GM18502 (cell line): Measurements from ENCODE around the gene CLASP2.
"Not testable (repeated sequence)": the region's sequence is repeated elsewhere in the genome, so short reads cannot be mapped to it uniquely, and the experiment has no call there.

Source experiments
- ATAC-seq: cut with Tn5 transposase; IDR thresholded peaks from one replicate; pipeline ENCODE4 v1.9.1; 2021; ENCODE audit warnings: mild to moderate bottlenecking; ENCODE audit not compliant: unreplicated experiment, poor library complexity

The CLASP2 gene

GRCh38 chr3:33717866-33718594 is at the start of gene CLASP2:
Gene CLASP2 (minus strand): TSS chr3:33718254. CDS start chr3:33718002, 252 bp downstream.
- peak; percentile 95 for ATAC-seq

- no peak for ATAC-seq
Measured at GRCh38 chr3:33758864-33759263, 40.8 kb upstream of the CLASP2 start.

DNA sequence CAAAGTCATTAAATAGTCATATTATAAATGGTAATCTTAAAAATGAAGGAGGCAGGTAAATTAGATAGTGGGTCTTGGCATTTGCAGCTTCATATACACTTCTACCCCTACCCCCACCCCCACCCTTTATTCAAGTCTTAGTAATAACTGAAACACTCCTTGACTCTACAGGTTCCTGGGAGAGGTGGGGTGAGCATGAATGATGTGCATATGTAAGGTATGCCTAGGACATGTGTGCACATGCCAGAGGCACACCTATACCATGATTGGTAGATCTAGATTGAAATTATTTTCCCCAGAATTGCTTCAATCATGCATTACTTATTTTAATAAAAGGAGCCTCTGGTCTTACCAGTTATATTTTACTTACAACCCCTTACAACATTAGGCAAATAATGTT is 40.2 kb upstream of the CLASP2 start:
- no peak for ATAC-seq

DNA sequence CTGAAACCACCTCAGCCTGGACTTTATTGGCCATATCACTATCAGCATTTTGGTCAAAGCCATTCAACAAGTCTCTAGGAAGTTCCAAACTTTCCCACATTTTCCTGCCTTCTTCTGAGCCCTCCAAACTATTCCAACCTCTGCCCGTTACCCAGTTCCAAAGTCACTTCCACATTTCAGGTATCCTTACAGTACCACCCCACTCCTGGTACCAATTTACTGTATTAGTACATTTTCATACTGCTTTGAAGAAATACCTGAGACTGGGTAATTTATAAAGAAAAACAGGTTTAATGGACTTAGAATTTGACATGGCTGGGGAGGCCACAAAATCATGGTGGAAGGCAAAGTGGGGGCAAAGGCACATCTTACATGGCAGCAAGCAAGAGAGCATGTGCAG is 36.3 kb upstream of the CLASP2 start:
- not testable (repeated sequence) for ATAC-seq

DNA sequence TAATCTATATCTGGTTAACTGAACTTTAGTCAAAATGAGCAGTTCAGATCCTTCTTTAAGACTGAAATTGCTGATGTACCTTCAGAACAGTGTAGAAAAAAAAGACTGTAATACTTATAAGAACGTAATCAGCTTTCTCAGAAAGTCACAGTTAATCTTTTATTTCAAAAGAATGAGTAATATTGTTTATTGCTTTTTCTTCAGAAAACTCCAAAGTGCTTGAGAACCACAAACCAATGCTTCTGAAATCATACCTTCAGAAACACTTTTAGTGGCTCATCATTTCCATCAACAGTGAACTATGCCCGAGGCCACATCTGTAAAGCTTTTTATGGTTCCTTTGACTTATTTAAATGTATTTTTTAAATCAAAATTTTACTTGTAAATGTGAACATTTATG is 33.3 kb upstream of the CLASP2 start:
- no peak for ATAC-seq

DNA sequence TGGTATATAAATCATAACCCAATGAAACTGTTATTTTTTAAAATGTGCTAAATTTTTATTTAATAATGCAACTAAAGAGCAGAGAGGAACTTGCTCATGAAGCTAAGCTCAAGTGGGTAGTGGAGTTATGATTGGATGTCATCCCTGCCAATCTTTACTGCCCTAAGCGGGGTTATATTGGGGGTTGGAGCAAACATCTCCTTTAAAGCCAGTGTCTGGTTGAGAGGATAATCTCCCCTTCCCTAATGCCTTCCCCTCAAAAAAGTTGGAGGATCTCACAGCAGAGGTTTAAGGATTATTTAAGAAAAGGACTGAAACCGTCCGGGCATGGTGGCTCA is 32.1 kb upstream of the CLASP2 start:
- no peak for ATAC-seq

DNA sequence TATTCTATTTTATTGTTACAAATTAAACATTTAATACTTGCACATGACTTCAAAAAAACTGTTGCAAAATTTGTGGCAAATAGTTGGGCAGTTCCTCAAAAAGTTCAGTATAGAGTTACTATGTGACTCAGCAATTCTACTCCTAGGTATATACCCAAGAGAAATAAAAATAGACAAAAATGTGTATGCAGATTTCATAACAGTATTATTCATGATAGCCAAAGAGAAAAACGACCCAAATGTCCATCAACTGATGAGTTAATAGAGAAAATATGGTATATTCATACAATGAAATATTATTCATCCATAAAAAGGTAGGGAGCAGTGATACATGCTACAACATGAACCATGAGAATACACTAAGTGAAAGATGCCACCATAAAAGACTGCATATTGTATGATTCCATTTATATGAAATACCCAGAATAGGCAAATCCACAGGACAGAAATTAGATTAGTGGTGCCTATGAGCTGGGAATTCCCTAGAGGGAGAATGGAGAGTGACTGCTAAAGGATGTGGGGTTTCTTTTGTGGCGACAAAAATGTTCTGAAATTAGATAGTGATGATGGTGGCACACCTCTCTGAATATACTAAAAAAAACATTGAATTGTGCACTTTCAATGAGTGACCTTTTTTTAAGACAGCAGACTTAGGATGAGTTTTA is 31.6 kb upstream of the CLASP2 start:
- no peak for ATAC-seq

- peak; percentile 67 for ATAC-seq
Measured at GRCh38 chr3:33746416-33747116, 28.5 kb upstream of the CLASP2 start.

GRCh38 chr3:33737146-33737545 is 19.1 kb upstream of the CLASP2 start:
- ATAC-seq, result no peak

GRCh38 chr3:33732394-33732793 is 14.3 kb upstream of the CLASP2 start:
- ATAC-seq, result no peak

DNA sequence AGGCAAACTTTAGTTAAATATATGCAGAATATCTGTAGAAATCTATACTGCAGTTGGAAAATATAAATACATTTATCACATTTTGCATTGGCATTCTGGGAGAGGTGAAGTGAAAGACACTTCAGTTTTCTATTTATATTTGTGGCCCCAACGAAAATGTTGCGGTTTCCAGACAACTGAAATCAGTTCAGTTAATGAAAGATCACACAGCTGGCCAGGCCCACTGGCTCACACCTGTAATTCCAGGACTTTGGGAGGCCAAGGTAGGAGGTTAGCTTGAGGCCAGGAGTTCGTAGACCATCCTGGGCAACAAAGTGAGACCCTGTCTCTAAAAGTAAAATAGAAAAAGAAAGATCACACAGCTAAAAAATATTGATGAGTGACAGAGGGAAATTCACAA is 11.9 kb upstream of the CLASP2 start:
- peak; percentile 58 for ATAC-seq

DNA sequence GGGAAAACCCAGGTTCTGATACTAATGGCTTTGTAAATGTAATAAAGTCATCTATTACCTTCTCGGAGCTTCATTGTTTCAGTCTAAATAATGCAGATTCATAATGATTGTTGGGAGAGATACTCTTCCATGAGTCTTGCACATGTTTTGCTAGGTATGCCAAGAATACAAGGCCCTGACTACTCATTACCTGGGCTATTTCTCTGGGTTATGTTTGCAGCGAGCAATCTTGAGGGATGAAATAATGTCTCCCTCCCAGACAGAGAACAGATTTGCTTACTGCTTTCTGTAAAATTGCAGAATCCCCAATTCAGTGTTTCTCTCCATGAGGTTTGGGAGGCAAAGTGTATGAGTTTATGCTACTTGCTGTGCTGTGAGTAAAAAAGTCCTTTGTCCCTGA is 6.2 kb upstream of the CLASP2 start:
- no peak for ATAC-seq

DNA sequence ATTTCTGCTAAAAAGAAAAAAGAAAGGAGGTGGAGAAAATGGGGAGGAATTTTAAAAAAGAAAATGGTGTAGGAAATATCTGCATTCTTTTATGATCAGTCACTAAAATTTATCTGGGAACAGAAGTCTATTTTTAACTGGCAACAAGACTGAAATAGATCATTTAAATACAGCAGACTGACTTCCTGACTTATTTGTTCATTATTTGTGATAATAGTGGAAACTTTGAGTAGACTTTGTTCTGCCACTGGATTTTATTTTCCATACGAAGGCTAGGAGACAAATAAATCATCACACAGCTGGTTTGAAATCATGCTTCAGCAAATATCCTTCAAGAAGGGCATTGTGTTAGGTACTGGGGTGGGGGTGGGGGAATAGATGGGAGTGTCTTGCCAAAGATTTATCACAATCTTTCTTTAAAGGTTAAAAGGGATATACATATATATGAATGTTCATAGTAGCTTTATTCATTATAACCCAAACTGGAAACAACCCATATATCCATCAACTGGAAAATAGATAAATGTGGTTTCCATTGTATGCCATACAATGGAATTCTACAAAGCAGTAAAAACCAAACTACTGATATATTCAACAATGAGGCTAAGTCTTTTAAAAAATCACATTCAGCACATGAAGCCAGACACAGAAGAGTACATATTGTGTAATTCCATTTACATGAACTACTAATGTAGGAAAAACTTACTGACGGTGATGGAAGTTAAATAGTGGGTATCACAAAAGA is 4.7 kb upstream of the CLASP2 start:
- no peak for ATAC-seq

DNA sequence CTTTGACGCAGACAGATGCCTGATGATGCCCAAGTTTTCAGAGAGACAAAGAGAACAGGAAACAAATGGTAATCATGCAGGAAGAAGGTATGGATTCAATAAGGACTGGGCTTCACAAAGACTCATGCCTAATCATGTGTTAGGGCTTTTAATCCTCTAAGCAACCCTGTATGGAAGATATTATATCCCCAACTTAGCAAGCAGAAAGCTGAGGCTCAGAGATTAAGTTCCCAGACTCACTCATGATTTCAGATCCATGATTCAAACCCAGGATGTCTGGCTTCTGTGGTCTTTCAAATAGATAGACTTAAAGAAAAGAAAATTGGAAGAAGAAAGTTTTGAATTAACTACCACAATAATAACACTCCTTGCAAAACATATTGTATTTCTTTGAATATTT is 4.1 kb upstream of the CLASP2 start:
- no peak for ATAC-seq

DNA sequence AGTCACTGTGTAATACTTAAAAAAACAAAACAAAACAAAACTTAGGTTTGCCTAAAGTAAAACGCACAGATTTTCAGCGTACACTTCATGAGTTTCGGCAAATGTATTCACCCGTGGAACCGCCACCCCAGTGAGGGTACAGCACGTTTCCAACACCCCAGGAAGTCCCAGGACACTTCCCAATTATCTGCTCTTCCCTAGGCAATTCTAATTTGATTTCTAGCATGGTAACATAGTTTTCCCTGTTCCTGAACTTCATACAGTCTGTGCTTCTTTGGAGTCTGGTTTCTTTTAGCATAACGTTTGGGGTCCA is 497 bp upstream of the CLASP2 start:
- peak; percentile 5 for ATAC-seq

DNA sequence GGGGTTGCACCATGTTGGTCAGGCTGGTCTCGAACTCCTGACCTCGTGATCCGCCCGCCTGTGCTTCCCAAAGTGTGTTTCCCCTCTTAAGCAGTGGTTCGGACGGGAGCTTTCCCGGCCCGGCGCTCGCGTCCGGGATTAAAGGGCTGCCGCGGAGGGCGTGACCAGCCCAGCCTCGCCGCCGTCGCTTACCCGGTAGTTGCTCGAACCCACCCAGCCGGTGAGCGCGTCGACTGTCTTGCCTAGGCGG is 513 bp downstream of the CLASP2 start:
- peak; percentile 63 for ATAC-seq

DNA sequence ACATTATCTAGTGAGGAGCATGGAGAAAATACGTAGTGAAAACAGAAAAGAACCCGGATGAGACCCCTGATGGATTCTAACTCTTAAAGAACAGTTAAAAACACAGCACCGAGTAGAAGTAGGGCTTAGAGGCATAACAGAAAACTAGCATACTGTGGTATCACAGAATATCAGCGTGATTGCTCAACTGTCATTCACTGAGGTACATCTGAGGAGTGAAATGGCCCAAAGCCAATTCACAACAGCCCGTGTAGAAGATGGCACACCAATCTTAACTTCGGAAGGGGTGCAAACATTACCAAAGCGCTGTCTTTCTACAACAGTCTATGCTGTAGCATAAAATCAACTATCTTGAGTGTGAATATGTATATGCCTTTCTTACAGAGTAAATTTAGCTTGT is 1.8 kb downstream of the CLASP2 start:
- no peak for ATAC-seq

DNA sequence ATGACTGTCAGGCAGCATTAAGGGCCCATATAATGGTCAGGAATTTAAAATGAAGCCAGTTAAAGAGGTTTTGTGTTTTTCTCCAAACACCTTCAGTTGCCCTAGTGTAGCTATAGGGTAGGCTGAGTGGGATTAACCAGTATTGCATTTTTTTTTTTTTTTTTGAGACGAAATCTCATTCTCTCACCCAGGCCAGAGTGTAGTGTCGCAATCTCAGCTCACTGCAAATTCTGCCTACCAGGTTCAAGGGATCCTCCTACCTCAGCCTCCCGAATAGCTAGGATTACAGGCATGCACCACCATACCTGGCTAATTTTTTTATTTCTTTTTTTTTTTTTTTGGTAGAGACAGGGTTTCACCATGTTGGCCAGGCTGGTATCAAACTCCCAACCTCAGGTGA is 7.0 kb downstream of the CLASP2 start:
- ATAC-seq, result no peak

- ATAC-seq, result no peak
Measured at GRCh38 chr3:33706056-33706455, 12.0 kb downstream of the CLASP2 start.

DNA sequence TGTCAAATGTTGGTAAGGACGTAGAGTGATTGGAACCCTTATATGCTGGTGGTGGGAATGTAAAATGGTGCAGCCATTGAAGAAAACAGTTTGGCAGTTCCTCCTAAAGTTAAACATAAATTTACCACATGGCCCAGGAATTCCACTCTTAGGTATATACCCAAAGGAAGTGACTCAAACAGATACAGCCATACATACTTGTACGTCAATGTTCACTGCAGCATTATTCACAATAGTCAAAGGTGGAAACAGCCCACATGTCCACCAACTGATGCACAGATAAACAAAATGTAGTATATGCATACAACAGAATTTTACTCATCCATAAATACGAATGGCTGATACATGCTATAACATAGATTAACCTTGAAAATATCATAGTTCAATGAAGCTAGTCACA is 13.2 kb downstream of the CLASP2 start:
- no peak for ATAC-seq

GRCh38 chr3:33699275-33699674 is 18.8 kb downstream of the CLASP2 start:
- no peak for ATAC-seq
